ENCODE results near the gene ELP6.

The ELP6 gene

GRCh38 chr3:47473391-47473790 is 40.1 kb downstream of the ELP6 start:
- TF ChIP-seq FOXM1 (IDR thresholded peaks at IDR 0.05; ENCODE audit: borderline replicate concordance, low read depth) (no peak), EGR1 (IDR thresholded peaks at IDR 0.05) (no peak), NFIC (IDR thresholded peaks at IDR 0.05) (no peak), TAF1 (IDR thresholded peaks at IDR 0.05; ENCODE audit: low read depth) (no peak), YY1 (IDR thresholded peaks at IDR 0.05; ENCODE audit: low read depth) (no peak)
- TF ChIP-seq, protein P1, sequence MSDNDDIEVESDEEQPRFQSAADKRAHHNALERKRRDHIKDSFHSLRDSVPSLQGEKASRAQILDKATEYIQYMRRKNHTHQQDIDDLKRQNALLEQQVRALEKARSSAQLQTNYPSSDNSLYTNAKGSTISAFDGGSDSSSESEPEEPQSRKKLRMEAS (IDR thresholded peaks at IDR 0.05), result no peak
- TF ChIP-seq, protein P2, sequence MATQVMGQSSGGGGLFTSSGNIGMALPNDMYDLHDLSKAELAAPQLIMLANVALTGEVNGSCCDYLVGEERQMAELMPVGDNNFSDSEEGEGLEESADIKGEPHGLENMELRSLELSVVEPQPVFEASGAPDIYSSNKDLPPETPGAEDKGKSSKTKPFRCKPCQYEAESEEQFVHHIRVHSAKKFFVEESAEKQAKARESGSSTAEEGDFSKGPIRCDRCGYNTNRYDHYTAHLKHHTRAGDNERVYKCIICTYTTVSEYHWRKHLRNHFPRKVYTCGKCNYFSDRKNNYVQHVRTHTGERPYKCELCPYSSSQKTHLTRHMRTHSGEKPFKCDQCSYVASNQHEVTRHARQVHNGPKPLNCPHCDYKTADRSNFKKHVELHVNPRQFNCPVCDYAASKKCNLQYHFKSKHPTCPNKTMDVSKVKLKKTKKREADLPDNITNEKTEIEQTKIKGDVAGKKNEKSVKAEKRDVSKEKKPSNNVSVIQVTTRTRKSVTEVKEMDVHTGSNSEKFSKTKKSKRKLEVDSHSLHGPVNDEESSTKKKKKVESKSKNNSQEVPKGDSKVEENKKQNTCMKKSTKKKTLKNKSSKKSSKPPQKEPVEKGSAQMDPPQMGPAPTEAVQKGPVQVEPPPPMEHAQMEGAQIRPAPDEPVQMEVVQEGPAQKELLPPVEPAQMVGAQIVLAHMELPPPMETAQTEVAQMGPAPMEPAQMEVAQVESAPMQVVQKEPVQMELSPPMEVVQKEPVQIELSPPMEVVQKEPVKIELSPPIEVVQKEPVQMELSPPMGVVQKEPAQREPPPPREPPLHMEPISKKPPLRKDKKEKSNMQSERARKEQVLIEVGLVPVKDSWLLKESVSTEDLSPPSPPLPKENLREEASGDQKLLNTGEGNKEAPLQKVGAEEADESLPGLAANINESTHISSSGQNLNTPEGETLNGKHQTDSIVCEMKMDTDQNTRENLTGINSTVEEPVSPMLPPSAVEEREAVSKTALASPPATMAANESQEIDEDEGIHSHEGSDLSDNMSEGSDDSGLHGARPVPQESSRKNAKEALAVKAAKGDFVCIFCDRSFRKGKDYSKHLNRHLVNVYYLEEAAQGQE (IDR thresholded peaks at IDR 0.05; ENCODE audit: low read depth), result no peak

DNA sequence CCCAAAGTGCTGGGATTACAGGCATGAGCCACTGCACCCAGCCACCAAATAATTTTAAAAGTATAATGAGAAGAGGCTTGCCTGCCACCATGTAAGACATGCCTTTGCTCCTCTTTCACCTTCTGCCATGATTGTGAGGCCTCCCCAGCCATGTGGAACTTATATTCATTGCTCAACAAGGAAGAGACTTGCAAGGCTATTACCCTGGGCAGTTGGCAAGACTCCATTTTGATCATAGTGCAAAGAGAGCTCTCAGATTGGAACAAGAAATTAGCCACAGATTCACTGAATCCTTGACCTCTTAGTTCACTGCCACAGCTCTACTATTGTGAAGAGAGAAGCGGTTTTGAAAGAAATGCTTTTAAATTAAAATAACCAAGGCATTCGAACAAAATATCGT is 43.9 kb downstream of the ELP6 start:
- TF ChIP-seq, protein P2 (IDR thresholded peaks at IDR 0.05; ENCODE audit: low read depth), result no peak
- TF ChIP-seq ZBTB7A (IDR thresholded peaks at IDR 0.05; ENCODE audit: low read depth) (no peak), EP300 (IDR thresholded peaks at IDR 0.05; ENCODE audit: borderline replicate concordance) (no peak), CREB1 (IDR thresholded peaks at IDR 0.05; ENCODE audit: low read depth) (no peak), YY1 (IDR thresholded peaks at IDR 0.05; ENCODE audit: low read depth) (no peak), CEBPB (IDR thresholded peaks at IDR 0.05) (no peak), USF1 (IDR thresholded peaks at IDR 0.05) (no peak), NFIC (IDR thresholded peaks at IDR 0.05) (no peak), FOXM1 (IDR thresholded peaks at IDR 0.05; ENCODE audit: borderline replicate concordance, low read depth) (no peak), TAF1 (IDR thresholded peaks at IDR 0.05; ENCODE audit: low read depth) (no peak), TCF12 (IDR thresholded peaks at IDR 0.05; ENCODE audit: low read depth) (no peak)

DNA sequence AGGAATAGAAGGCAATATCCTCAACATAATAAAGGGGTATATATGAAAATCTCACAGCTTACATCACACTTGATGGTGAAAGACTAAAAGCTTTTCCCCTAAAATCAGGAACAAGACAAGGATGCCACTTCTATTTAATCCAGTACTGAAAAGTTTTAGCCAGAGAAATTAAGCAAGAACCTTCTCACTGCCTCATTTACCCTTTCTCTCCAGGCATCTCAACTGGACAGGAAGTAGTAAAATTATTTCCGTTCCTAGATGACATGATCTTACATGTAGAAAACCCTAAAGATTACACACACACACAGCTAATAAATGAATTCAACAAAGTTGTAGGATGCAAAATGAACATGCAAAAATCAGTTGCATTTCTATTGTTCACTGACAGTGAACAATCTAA is 48.9 kb downstream of the ELP6 start:
- no peak for TF ChIP-seq ZBTB7A (IDR thresholded peaks at IDR 0.05; ENCODE audit: low read depth)
- no peak for TF ChIP-seq EP300 (IDR thresholded peaks at IDR 0.05; ENCODE audit: borderline replicate concordance)
- no peak for TF ChIP-seq NFIC (IDR thresholded peaks at IDR 0.05)
- no peak for TF ChIP-seq RAD21 (IDR thresholded peaks at IDR 0.05; ENCODE audit: low read depth)
- TF ChIP-seq, protein P1 (IDR thresholded peaks at IDR 0.05), result no peak
- TF ChIP-seq USF1 (IDR thresholded peaks at IDR 0.05), result no peak
- no peak for TF ChIP-seq CREB1 (IDR thresholded peaks at IDR 0.05; ENCODE audit: low read depth)
- no peak for TF ChIP-seq CEBPB (IDR thresholded peaks at IDR 0.05)
- TF ChIP-seq FOXM1 (IDR thresholded peaks at IDR 0.05; ENCODE audit: borderline replicate concordance, low read depth), result no peak

- TF ChIP-seq RAD21 (IDR thresholded peaks at IDR 0.05; ENCODE audit: low read depth) (no peak), NFIC (IDR thresholded peaks at IDR 0.05) (no peak), USF1 (IDR thresholded peaks at IDR 0.05) (no peak), EP300 (IDR thresholded peaks at IDR 0.05; ENCODE audit: borderline replicate concordance) (no peak), CEBPB (IDR thresholded peaks at IDR 0.05) (no peak)
- TF ChIP-seq, protein P2 (IDR thresholded peaks at IDR 0.05; ENCODE audit: low read depth), result no peak
Observed at GRCh38 chr3:47456984-47457383, 56.5 kb downstream of the ELP6 start.

Data from Ishikawa (cell line).